Measurements from ENCODE around the gene BDH1. TPM values are rescaled to one million over a fixed set of nuclear protein-coding genes. Genes with fewer than 3 reads are reported as not detected.

BDH1 gene
- total RNA-seq, 2 experiments from 2014 or later = 53.6 to 58.7 TPM

DNA sequence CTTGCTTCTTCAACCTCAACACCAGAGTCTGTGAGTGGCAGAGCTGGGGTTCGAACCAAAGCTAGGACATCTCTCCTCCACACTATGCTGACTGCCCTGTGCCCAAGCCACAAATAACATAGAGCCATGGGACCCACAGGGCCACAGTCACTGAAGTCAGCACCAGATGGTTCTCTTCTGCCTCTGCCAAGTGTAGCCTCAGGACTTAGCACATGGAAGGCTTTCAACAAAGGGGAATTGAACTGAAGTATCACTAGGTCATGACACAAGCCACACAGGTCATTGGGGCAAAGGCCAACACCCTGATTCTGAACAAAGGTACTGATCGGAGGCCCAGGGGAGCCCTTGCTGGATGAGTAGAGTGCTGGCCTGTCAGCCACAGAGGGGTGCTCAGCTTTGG, 83.6 kb downstream of the BDH1 start:
- ChIA-PET POLR2A (no interaction called here), CTCF (interaction anchor here (0.7 kb wide), 1 partner anchor 209 kb away, joined by 4 read pairs; no protein-coding TSS in a partner anchor)
- H3K4me3 Mint-ChIP-seq = no peak overlapping the region
- no peaks in the 10 kb centered on the region for H3K4me1 Mint-ChIP-seq
- no peak for DNase-seq
- no peaks in the 10 kb centered on the region for H3K36me3 Mint-ChIP-seq (ENCODE audit: low read depth)
- peaks cover 33% of the 10 kb centered on the region for H3K27me3 Mint-ChIP-seq
- no peaks in the 10 kb centered on the region for H3K9me3 Mint-ChIP-seq
- H3K27ac Mint-ChIP-seq = no peak overlapping the region

DNA sequence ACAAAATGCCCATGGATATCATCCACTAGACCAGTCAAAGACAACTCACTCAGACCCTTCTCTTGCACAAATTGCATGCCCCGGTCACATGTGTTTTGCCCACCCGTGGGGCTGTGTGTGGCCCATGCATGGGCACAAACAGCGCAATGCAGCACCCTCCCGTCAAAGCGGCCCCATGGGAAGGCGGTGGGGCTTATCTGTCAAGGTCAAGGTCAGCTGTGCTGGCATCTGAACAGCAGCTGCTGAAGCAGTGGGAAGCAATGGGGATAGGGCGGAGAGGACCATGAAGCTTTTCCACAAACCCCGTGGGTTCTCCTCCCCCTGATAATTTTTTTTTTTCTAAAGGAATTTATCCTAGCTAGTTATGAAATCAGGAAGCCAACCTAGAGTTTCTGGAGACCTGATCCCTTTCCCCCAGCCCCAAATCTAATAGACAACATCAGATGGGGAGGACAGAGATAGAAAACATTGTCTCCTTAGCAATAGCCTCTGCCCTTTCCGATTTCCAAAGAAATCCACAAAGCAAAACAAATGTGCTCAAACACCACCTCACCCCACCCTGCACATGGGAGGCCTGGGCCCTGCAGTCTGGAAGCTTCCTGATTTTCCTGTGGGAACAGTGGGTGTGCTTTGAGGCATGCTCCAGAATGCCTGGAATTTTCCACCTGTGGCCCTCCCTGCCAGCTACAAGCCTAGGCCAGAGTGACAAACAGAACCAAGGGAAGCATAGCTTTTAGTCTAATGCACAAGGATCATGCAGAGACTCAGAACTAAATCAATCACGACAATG, 84.4 kb downstream of the BDH1 start:
- H3K4me1 Mint-ChIP-seq = no peaks in the 10 kb centered on the region
- no peak overlapping the region for H3K27ac Mint-ChIP-seq
- CTCF ChIA-PET = no interaction called here
- H3K4me3 Mint-ChIP-seq = no peak overlapping the region
- POLR2A ChIA-PET = no interaction called here
- H3K36me3 Mint-ChIP-seq (ENCODE audit: low read depth) = no peaks in the 10 kb centered on the region
- peaks cover 35% of the 10 kb centered on the region for H3K27me3 Mint-ChIP-seq
- no peak for DNase-seq
- H3K9me3 Mint-ChIP-seq = no peaks in the 10 kb centered on the region

DNA sequence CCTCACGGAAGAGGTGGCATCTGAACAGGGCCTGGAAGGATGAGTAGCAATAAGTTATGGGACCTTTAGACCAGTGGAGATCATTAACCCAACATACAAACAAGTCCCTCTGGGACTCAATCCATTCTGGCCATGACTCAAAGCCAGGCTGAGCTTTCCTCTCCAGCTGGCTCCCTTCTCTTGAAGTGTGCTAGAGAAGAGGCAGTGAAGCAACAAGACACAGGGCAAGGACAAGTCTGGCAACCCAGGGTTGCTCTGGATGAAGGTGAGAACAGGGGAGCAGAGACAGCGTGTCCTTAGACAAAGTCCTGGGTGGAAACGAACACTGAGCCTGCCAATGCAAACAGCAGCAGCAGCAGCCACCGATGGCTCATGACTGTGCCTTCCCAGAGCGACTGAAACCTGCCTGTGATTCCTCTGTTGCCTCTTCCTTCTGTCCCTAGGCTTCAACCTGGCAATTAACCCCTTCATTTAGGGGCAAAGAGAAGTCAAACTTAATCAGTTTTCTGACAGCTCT, 86.8 kb downstream of the BDH1 start:
- no peak overlapping the region for H3K4me3 Mint-ChIP-seq
- H3K27me3 Mint-ChIP-seq = peaks cover 48% of the 10 kb centered on the region
- no peak overlapping the region for H3K27ac Mint-ChIP-seq
- H3K36me3 Mint-ChIP-seq (ENCODE audit: low read depth) = no peaks in the 10 kb centered on the region
- ChIA-PET CTCF (interaction anchor here (1.0 kb wide), 1 partner anchor 141 kb away, joined by 3 read pairs; no protein-coding TSS in a partner anchor), POLR2A (no interaction called here)
- no peak for DNase-seq
- H3K4me1 Mint-ChIP-seq = peaks cover 1% of the 10 kb centered on the region
- no peaks in the 10 kb centered on the region for H3K9me3 Mint-ChIP-seq

DNA sequence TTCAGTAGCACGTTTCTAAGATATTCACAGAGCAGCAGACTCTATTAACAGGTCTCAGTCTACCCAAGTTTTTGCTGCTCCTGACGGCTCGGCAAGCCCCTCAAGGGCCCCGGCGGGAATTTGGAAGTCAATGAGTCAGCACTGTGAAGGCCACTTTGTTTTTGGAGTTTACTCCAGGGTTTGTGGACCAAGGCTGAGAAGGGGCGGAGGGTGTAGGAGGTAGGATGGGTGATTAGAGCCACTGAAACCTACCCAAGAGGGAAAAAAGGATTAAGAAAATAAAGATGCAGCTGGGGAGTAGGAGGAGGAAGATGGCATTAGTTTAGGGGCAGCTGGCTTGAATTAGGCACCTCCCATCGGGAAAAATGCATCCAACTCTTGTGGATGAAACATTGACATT, 87.6 kb downstream of the BDH1 start:
- Mint-ChIP-seq H3K27me3 (peaks cover 50% of the 10 kb centered on the region), H3K9me3 (no peaks in the 10 kb centered on the region), H3K4me1 (peaks cover 4% of the 10 kb centered on the region), H3K36me3 (ENCODE audit: low read depth) (no peaks in the 10 kb centered on the region), H3K27ac (no peak overlapping the region), H3K4me3 (no peak overlapping the region)
- CTCF ChIA-PET = interaction anchor here (1.0 kb wide), 1 partner anchor 141 kb away, joined by 3 read pairs; no protein-coding TSS in a partner anchor
- POLR2A ChIA-PET = no interaction called here
- DNase-seq = no peak

GRCh38 chr3:197466586-197467399, 89.0 kb downstream of the BDH1 start:
- H3K9me3 Mint-ChIP-seq = no peaks in the 10 kb centered on the region
- ChIA-PET POLR2A (no interaction called here), CTCF (interaction anchor here (0.7 to 1.7 kb wide), 2 partner anchors 14 to 72 kb away, joined by 3 to 4 read pairs; no protein-coding TSS in a partner anchor)
- no peaks in the 10 kb centered on the region for H3K36me3 Mint-ChIP-seq (ENCODE audit: low read depth)
- H3K27ac Mint-ChIP-seq = no peak overlapping the region
- H3K27me3 Mint-ChIP-seq = peaks cover 50% of the 10 kb centered on the region
- H3K4me1 Mint-ChIP-seq = peaks cover 4% of the 10 kb centered on the region
- DNase-seq = no peak
- H3K4me3 Mint-ChIP-seq = no peak overlapping the region

DNA sequence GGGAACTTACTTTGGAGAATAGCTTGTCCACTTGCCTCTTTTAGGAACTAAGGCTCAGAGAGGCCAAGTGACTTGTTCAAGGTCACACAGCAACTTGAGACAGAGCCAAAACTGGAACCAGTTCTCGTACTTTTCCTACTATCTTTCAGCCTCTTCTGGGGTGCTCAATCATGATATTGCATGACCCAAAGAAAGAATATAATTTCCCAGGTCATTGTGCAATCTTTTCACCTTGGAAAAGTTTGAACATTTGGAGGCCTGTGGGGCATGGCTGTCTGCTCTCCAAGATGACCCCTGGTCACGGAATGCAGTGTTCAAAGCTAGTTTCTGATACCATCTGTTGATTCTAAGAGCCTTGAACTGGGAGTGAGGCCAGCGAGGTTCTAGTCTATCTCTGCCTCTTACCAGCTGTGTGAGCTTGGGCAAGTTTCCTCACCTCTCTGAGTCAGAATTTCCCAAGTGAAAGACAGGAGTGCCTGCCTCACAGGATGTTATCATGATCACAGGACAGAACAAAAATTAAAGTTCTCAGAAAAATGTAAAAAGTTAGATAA, 89.7 kb downstream of the BDH1 start:
- Mint-ChIP-seq H3K27ac (no peak overlapping the region), H3K36me3 (ENCODE audit: low read depth) (no peaks in the 10 kb centered on the region), H3K9me3 (no peaks in the 10 kb centered on the region), H3K4me1 (peaks cover 4% of the 10 kb centered on the region), H3K4me3 (no peak overlapping the region), H3K27me3 (peaks cover 50% of the 10 kb centered on the region)
- POLR2A ChIA-PET = interaction anchor here (0.7 kb wide), 1 partner anchor 25 kb away, joined by 3 read pairs; no protein-coding TSS in a partner anchor
- CTCF ChIA-PET = interaction anchor here (1.7 kb wide), 1 partner anchor 15 kb away, joined by 4 read pairs; no protein-coding TSS in a partner anchor
- DNase-seq = no peak

- Mint-ChIP-seq H3K9me3 (peaks cover 5% of the 10 kb centered on the region), H3K27ac (no peak overlapping the region), H3K4me1 (peaks cover 4% of the 10 kb centered on the region), H3K27me3 (peaks cover 46% of the 10 kb centered on the region), H3K36me3 (ENCODE audit: low read depth) (no peaks in the 10 kb centered on the region), H3K4me3 (no peak overlapping the region)
- ChIA-PET POLR2A (interaction anchor here (0.7 kb wide), 1 partner anchor 24 kb away, joined by 3 read pairs; no protein-coding TSS in a partner anchor), CTCF (no interaction called here)
- DNase-seq = no peak
Measured at GRCh38 chr3:197465197-197465995, 90.4 kb downstream of the BDH1 start.

DNA sequence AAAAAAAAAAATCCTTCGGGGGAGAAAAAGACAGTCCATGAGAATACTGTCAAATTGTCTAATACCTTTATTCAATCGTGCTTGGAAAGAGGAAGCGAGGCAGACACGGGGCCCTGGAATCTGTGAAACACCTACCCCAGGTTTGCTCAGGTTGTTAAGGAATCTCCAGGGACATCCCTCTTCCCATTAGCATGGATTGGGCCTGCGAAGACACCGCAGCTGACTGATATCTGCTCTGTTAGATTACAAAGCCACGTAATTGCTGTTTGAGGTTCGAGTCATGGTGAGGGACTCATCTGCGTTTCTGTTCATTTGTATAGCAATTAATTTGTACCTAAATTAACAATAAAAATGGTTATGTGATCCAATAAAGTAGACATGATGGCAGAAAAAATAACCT, 91.0 kb downstream of the BDH1 start:
- CTCF ChIA-PET = no interaction called here
- POLR2A ChIA-PET = no interaction called here
- Mint-ChIP-seq H3K4me3 (no peak overlapping the region), H3K27me3 (peaks cover 42% of the 10 kb centered on the region), H3K9me3 (peaks cover 9% of the 10 kb centered on the region), H3K4me1 (peaks cover 4% of the 10 kb centered on the region), H3K36me3 (ENCODE audit: low read depth) (no peaks in the 10 kb centered on the region), H3K27ac (no peak overlapping the region)
- no peak for DNase-seq

GRCh38 chr3:197463279-197463678, 92.5 kb downstream of the BDH1 start:
- DNase-seq = no peak
- POLR2A ChIA-PET = no interaction called here

GRCh38 chr3:197462808-197463207, 93.0 kb downstream of the BDH1 start:
- ChIA-PET POLR2A (no interaction called here), CTCF (interaction anchor here (1.6 to 1.7 kb wide), 2 partner anchors 9 to 17 kb away, joined by 4 to 5 read pairs; no protein-coding TSS in a partner anchor)
- H3K4me1 Mint-ChIP-seq = peaks cover 7% of the 10 kb centered on the region
- H3K36me3 Mint-ChIP-seq (ENCODE audit: low read depth) = no peaks in the 10 kb centered on the region
- no peak overlapping the region for H3K27ac Mint-ChIP-seq
- peaks cover 25% of the 10 kb centered on the region for H3K27me3 Mint-ChIP-seq
- DNase-seq = no peak
- H3K4me3 Mint-ChIP-seq = no peak overlapping the region
- peaks cover 12% of the 10 kb centered on the region for H3K9me3 Mint-ChIP-seq

More at GRCh38 chr3:197463279-197463678, 92.5 kb downstream of the BDH1 start:
- Mint-ChIP-seq H3K27me3 (peaks cover 30% of the 10 kb centered on the region), H3K4me3 (no peak overlapping the region), H3K4me1 (peaks cover 4% of the 10 kb centered on the region), H3K9me3 (peaks cover 12% of the 10 kb centered on the region), H3K36me3 (ENCODE audit: low read depth) (no peaks in the 10 kb centered on the region), H3K27ac (no peak overlapping the region)
- CTCF ChIA-PET = interaction anchor here (0.9 to 1.7 kb wide), 3 partner anchors 10 to 17 kb away, joined by 3 to 5 read pairs (median 4); no protein-coding TSS in a partner anchor

DNA sequence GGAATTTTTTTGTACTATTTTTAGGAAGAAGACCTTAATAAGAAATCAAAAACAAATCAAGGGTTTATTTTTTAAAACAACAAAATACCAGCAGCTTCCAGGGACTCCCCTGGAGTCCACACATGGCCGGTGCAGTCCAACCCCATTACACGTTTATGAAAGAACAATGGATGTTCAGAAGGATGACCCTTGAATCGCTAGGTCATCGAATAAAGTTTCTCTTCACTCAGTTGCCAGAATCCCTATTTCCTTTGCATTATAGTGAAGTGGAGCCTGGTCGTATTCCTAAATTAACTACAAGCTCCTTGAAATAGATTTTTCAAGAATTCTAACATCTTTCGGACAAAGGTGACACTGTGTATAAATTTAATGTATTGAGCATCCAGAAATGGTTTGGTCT, 95.1 kb downstream of the BDH1 start:
- POLR2A ChIA-PET = no interaction called here
- H3K4me1 Mint-ChIP-seq = peaks cover 16% of the 10 kb centered on the region

DNA sequence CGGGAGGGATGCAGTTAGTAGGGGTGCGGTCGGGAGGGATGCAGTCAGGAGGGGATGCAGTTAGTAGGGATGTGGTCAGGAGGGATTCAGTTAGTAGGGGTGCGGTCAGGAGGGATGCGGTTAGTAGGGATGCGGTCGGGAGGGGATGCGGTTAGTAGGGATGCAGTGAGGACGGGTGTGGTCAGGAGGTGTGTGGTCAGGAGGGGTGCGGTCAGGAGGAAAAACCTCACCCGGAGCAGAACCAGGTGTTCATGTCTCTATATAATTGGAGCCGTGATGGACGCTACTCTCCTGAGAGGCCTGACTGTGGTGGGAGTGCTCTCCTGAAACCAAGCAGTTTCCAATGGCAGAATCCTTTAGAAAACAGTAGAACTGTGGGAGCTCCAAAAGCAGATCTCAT, 95.8 kb downstream of the BDH1 start:
- peaks cover 12% of the 10 kb centered on the region for H3K9me3 Mint-ChIP-seq
- H3K36me3 Mint-ChIP-seq (ENCODE audit: low read depth) = no peaks in the 10 kb centered on the region
- CTCF ChIA-PET = no interaction called here
- no peak overlapping the region for H3K4me3 Mint-ChIP-seq
- no peak for DNase-seq
- peaks cover 23% of the 10 kb centered on the region for H3K27me3 Mint-ChIP-seq
- POLR2A ChIA-PET = no interaction called here
- H3K4me1 Mint-ChIP-seq = peaks cover 21% of the 10 kb centered on the region
- no peak overlapping the region for H3K27ac Mint-ChIP-seq

More for the DNA sequence above, 95.1 kb downstream of the BDH1 start:
- Mint-ChIP-seq H3K36me3 (ENCODE audit: low read depth) (no peaks in the 10 kb centered on the region), H3K9me3 (peaks cover 12% of the 10 kb centered on the region), H3K27me3 (peaks cover 21% of the 10 kb centered on the region), H3K27ac (no peak overlapping the region), H3K4me3 (no peak overlapping the region)
- CTCF ChIA-PET = no interaction called here
- DNase-seq = no peak

Measured in activated CD4-positive, alpha-beta T cell treated with anti-CD3 and anti-CD28 coated beads, Interleukin-2, amount 10 ng/mL, durations not matched to agents 7 days and 5 days (primary cell).